H1 (cell line): Measurements from ENCODE around the gene SHISA9. TPM values are rescaled to one million over a fixed set of nuclear protein-coding genes. Genes with fewer than 3 reads are reported as not detected.

Experiments used
- CHD7 ChIP-seq: fragments of 300-600 bp; sonication (generic); IDR thresholded peaks from 2 replicates; pipeline ENCODE4 v1.7.1; 2012; ENCODE audit warnings: low read length, moderate library complexity, mild to moderate bottlenecking, inconsistent platforms; ENCODE audit not compliant: insufficient replicate concordance
- GABPA ChIP-seq: IDR thresholded peaks from 2 replicates; pipeline ENCODE4 v1.6.1; 2011; ENCODE audit warnings: mild to moderate bottlenecking, low read length, moderate library complexity, borderline replicate concordance; ENCODE audit not compliant: insufficient read depth
- NRF1 ChIP-seq: IDR thresholded peaks from 2 replicates; pipeline ENCODE4 v1.6.1; 2011; ENCODE audit warnings: mild to moderate bottlenecking, low read depth, low read length, improper control_type of control experiment
- RAD21 ChIP-seq, 2 experiments: IDR thresholded peaks in 1 of 2; conservative IDR thresholded peaks in 1 of 2; 2 replicates each; pipeline ENCODE4 v1.6.1; 2011; ENCODE audit warnings: low read depth in 2 of 2, low read length in 2 of 2, improper control_type of control experiment in 1 of 2, inconsistent platforms in 1 of 2, mild to moderate bottlenecking in 1 of 2, moderate library complexity in 1 of 2
- TBP ChIP-seq: IDR thresholded peaks from 2 replicates; pipeline ENCODE4 v1.6.1; 2011; ENCODE audit warnings: low read depth, low read length, improper control_type of control experiment
- polyA plus RNA-seq, 7 experiments: library from polyadenylated mRNA; depleted of rRNA in 3 of 7; stranded (reverse) in 5 of 7; unstranded in 2 of 7; fragments of >200 nt in 5 of 7; fragments of 200-250 nt in 2 of 7; gene quantifications; 1 replicate in 5 of 7; 2 replicates in 1 of 7; 4 replicates in 1 of 7; pipeline versions ENCODE4 v1.2.1 to v1.2.3, GENCODE V29; 2011 to 2013; ENCODE audit warnings: missing spikeins in 2 of 7, mixed read lengths in 2 of 7
- total RNA-seq: library from RNA; stranded (reverse); fragmentation: NEBNext Ultra II Directional; extraction: Animal tissue kit (Norgen Biotek cat#: 25700); gene quantifications from 2 replicates; pipeline ENCODE4 v1.2.1, GENCODE V29; 2021
- TF ChIP-seq, protein P1 (sequence below): IDR thresholded peaks from 2 replicates; pipeline ENCODE4 v1.6.1; 2012; ENCODE audit warnings: low read length, inconsistent platforms

Gene SHISA9
- total and polyA plus RNA-seq, 2 of the 8 experiments (the other 6 are each of a cell fraction or from before 2014, with no cell fraction given): 25.6 to 39.8 TPM

GRCh38 chr16:12866981-12867551 lies 34.3 kb upstream of the SHISA9 start (continued):
- TF ChIP-seq CHD7: no peak
- TF ChIP-seq, protein P1, sequence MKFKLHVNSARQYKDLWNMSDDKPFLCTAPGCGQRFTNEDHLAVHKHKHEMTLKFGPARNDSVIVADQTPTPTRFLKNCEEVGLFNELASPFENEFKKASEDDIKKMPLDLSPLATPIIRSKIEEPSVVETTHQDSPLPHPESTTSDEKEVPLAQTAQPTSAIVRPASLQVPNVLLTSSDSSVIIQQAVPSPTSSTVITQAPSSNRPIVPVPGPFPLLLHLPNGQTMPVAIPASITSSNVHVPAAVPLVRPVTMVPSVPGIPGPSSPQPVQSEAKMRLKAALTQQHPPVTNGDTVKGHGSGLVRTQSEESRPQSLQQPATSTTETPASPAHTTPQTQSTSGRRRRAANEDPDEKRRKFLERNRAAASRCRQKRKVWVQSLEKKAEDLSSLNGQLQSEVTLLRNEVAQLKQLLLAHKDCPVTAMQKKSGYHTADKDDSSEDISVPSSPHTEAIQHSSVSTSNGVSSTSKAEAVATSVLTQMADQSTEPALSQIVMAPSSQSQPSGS: no peak
- TF ChIP-seq TBP: no peak
- no peak for TF ChIP-seq NRF1
- TF ChIP-seq GABPA: no peak
- no peak for TF ChIP-seq RAD21 (IDR thresholded peaks at IDR 0.05 in 1 of 2, conservative IDR thresholded peaks at IDR 0.05 in 1 of 2; ENCODE audit: low read depth in 2 of 2, low read length in 2 of 2)
